RWPE1 (cell line): ENCODE results near the gene SPCS1.

Experiments
- CTCF ChIA-PET: fragments of 350-600 bp; sonication (Branson Sonifier 250); formaldehyde crosslinking; extraction: SDS; loops from one replicate; lab custom pipeline; 2021; lab: Yijun Ruan, JAX
- POLR2A ChIA-PET: fragments of 400-600 bp; formaldehyde crosslinking; extraction: SDS; loops from one replicate; lab custom pipeline; 2020; ENCODE audit warnings: antibody characterized with exemption; ENCODE audit not compliant: low non-redundant PET; lab: Yijun Ruan, JAX
- DNase-seq: peaks from one replicate; pipeline ENCODE4 v3.0.0; 2012; ENCODE audit warnings: low spot score
- H3K27ac ChIP-seq: fragments of 450-650 bp; 2 replicates; pipeline ENCODE4 v1.5.1; 2017
- TF ChIP-seq, protein P1 (sequence below): fragments of 450-650 bp; conservative IDR thresholded peaks from 2 replicates; pipeline ENCODE4 v1.5.1; 2017; ENCODE audit warnings: low read depth, mild to moderate bottlenecking

Gene SPCS1

GRCh38 chr3:52684184-52684583 is 21.7 kb upstream of the SPCS1 start:
- no peak overlapping the region for H3K27ac ChIP-seq
- POLR2A ChIA-PET: no interaction called here
- CTCF ChIA-PET: no interaction called here
- DNase-seq: no peak
- TF ChIP-seq, protein P1, sequence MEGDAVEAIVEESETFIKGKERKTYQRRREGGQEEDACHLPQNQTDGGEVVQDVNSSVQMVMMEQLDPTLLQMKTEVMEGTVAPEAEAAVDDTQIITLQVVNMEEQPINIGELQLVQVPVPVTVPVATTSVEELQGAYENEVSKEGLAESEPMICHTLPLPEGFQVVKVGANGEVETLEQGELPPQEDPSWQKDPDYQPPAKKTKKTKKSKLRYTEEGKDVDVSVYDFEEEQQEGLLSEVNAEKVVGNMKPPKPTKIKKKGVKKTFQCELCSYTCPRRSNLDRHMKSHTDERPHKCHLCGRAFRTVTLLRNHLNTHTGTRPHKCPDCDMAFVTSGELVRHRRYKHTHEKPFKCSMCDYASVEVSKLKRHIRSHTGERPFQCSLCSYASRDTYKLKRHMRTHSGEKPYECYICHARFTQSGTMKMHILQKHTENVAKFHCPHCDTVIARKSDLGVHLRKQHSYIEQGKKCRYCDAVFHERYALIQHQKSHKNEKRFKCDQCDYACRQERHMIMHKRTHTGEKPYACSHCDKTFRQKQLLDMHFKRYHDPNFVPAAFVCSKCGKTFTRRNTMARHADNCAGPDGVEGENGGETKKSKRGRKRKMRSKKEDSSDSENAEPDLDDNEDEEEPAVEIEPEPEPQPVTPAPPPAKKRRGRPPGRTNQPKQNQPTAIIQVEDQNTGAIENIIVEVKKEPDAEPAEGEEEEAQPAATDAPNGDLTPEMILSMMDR: no peak

DNA sequence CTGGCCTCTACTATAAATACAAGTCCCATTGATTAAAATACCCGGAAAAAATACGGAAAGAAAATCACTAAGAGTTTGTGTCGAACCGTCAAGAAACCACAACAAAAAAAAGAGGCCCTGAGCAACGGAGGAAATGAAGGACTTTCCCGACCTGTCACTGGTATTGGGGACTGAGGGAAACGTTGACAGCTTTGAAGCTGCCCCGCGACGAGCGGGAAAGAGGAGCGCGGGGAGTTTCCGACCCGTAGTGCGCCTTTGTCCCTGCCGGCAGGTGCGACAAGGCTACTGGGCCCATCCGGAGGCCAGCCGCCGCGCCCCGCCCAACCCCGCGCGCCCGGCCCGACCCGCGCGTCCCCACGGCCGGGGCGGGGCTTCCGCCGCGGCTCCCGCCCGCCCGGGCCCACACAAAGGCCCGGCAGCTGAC is 20.6 kb upstream of the SPCS1 start:
- CTCF ChIA-PET: no interaction called here
- DNase-seq: peak; percentile 77
- POLR2A ChIA-PET: interaction anchor here (0.7 kb wide), 1 partner anchor 58 kb away, joined by 3 read pairs; no protein-coding TSS in a partner anchor
- H3K27ac ChIP-seq: peak overlapping the region; percentile 94
- TF ChIP-seq, protein P1: no peak

GRCh38 chr3:52685709-52686691 is 19.9 kb upstream of the SPCS1 start, which contains the start of the genes GNL3 and PBRM1:
Gene GNL3, plus strand, starts transcription at chr3:52686032. Its CDS starts 61 bp downstream, at chr3:52686093.
Gene PBRM1, minus strand, starts transcription at chr3:52685913.
- ChIA-PET POLR2A (no interaction called here), CTCF (no interaction called here)
- peak within 1 kb of the TSS; percentile 94 for H3K27ac ChIP-seq
- TF ChIP-seq, protein P1: no peak
- DNase-seq: peak; percentile 86

- no peak overlapping the region for H3K27ac ChIP-seq
- no peak for DNase-seq
- CTCF ChIA-PET: no interaction called here
- POLR2A ChIA-PET: no interaction called here
- TF ChIP-seq, protein P1: no peak
Observed at GRCh38 chr3:52688266-52688665, 17.6 kb upstream of the SPCS1 start.

GRCh38 chr3:52689151-52689550 is 16.8 kb upstream of the SPCS1 start:
- ChIA-PET POLR2A (no interaction called here), CTCF (no interaction called here)
- DNase-seq: no peak
- no peak overlapping the region for H3K27ac ChIP-seq
- TF ChIP-seq, protein P1: no peak

DNA sequence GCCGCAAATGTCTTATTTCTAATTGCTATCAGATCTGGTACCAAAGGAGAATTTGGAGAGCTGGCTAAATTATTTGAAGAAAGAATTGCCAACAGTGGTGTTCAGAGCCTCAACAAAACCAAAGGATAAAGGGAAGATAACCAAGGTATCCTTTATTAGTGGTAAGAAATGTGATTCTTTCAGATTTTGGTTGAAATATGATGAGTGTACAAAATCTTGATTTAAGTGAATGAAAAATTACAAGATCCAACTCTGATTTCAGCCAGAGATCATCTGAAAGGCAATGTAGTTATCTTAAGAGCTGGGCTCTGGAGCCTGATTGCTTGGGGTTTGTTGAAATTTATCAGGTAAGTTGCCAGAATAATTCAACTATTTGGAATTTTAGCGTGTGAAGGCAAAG is 15.3 kb upstream of the SPCS1 start:
- POLR2A ChIA-PET: no interaction called here
- H3K27ac ChIP-seq: no peak overlapping the region
- CTCF ChIA-PET: no interaction called here
- TF ChIP-seq, protein P1: no peak
- DNase-seq: no peak
